SU-DHL-6 (cell line): ENCODE data around the gene SOX6.

Source experiments
- CTCF ChIP-seq: fragments of 200-600 bp; sonication (generic); IDR thresholded peaks from one replicate; pipeline ENCODE4 v1.5.1; 2017; ENCODE audit warnings: antibody characterized with exemption, mild to moderate bottlenecking, low read length, moderate library complexity; ENCODE audit not compliant: insufficient read depth, poor library complexity, severe bottlenecking
- EZH2phosphoT487 ChIP-seq: fragments of 200-600 bp; sonication (generic), shearing (Covaris generic); conservative IDR thresholded peaks from 2 replicates; pipeline ENCODE4 v1.6.1; 2018; ENCODE audit warnings: mild to moderate bottlenecking, antibody characterized with exemption, low read length, moderate library complexity, mixed read lengths

DNA sequence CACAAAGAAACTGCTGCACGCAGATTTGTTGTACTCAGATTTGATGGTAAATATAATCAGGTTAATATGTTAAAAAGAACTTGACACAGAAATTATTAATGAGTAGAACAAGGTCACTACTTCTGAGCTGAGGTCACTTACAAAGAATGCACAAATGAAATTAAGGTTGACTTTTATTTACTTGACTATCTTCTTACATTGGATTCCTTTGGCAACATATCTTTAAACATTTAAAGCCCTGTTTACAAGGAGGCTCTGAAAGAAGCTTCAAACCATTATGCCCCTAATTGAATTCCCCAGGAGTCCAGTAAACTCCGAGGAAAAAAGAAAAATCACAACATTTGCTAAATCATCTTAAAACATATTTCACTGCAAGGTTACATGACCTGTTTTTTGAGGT is 245.5 kb downstream of the SOX6 start:
- TF ChIP-seq CTCF (no peak), EZH2phosphoT487 (no peak)
